ENCODE data around the gene SLC28A1.

The SLC28A1 gene

GRCh38 chr15:84953726-84954125, 69.3 kb downstream of the SLC28A1 start:
- no peaks in the 10 kb centered on the region for H3K9me3 ChIP-seq (ENCODE audit: control insufficient read depth, insufficient read depth, low read depth, low read length)
- no peak overlapping the region for H3K4me3 ChIP-seq (ENCODE audit: low read depth, low read length)
- H3K27ac ChIP-seq (ENCODE audit: low read depth, low read length) = no peak overlapping the region
- H3K9ac ChIP-seq (ENCODE audit: low read length) = no peak overlapping the region
- H3K27me3 ChIP-seq (ENCODE audit: control insufficient read depth, insufficient read depth, low read length) = no peaks in the 10 kb centered on the region
- H3K36me3 ChIP-seq (ENCODE audit: control insufficient read depth, insufficient read depth, low read length) = no peaks in the 10 kb centered on the region
- H3K4me1 ChIP-seq (ENCODE audit: control insufficient read depth, insufficient read depth, low read length) = peaks cover 6% of the 10 kb centered on the region; the same call in 1 of the 2 replicates

GRCh38 chr15:84955089-84955848, 70.8 kb downstream of the SLC28A1 start:
- no peak overlapping the region for H3K4me3 ChIP-seq (ENCODE audit: low read depth, low read length)
- H3K36me3 ChIP-seq (ENCODE audit: control insufficient read depth, insufficient read depth, low read length) = no peaks in the 10 kb centered on the region
- H3K27me3 ChIP-seq (ENCODE audit: control insufficient read depth, insufficient read depth, low read length) = no peaks in the 10 kb centered on the region
- peaks cover 12% of the 10 kb centered on the region for H3K4me1 ChIP-seq (ENCODE audit: control insufficient read depth, insufficient read depth, low read length)
- no peaks in the 10 kb centered on the region for H3K9me3 ChIP-seq (ENCODE audit: control insufficient read depth, insufficient read depth, low read depth, low read length)
- no peak overlapping the region for H3K27ac ChIP-seq (ENCODE audit: low read depth, low read length)
- H3K9ac ChIP-seq (ENCODE audit: low read length) = no peak overlapping the region

- Histone ChIP-seq H3K9me3 (ENCODE audit: control insufficient read depth, insufficient read depth, low read depth, low read length) (no peaks in the 10 kb centered on the region), H3K4me1 (ENCODE audit: control insufficient read depth, insufficient read depth, low read length) (peaks cover 22% of the 10 kb centered on the region), H3K27me3 (ENCODE audit: control insufficient read depth, insufficient read depth, low read length) (no peaks in the 10 kb centered on the region), H3K9ac (ENCODE audit: low read length) (no peak overlapping the region), H3K4me3 (ENCODE audit: low read depth, low read length) (no peak overlapping the region), H3K27ac (ENCODE audit: low read depth, low read length) (no peak overlapping the region), H3K36me3 (ENCODE audit: control insufficient read depth, insufficient read depth, low read length) (no peaks in the 10 kb centered on the region)
These were observed 71.7 kb downstream of the SLC28A1 start for GRCh38 chr15:84956199-84956598.

- no peaks in the 10 kb centered on the region for H3K27me3 ChIP-seq (ENCODE audit: control insufficient read depth, insufficient read depth, low read length)
- peaks cover 31% of the 10 kb centered on the region for H3K4me1 ChIP-seq (ENCODE audit: control insufficient read depth, insufficient read depth, low read length)
- 0 out of 2 replicates have a peak overlapping the region, but pooled peaks have one; percentile 3 for H3K27ac ChIP-seq (ENCODE audit: low read depth, low read length)
- H3K9me3 ChIP-seq (ENCODE audit: control insufficient read depth, insufficient read depth, low read depth, low read length) = peaks cover 17% of the 10 kb centered on the region
- H3K4me3 ChIP-seq (ENCODE audit: low read depth, low read length) = no peak overlapping the region
- no peaks in the 10 kb centered on the region for H3K36me3 ChIP-seq (ENCODE audit: control insufficient read depth, insufficient read depth, low read length)
- H3K9ac ChIP-seq (ENCODE audit: low read length) = no peak overlapping the region
These were observed 76.1 kb downstream of the SLC28A1 start for GRCh38 chr15:84960391-84961113.

GRCh38 chr15:84961114-84961452, 76.6 kb downstream of the SLC28A1 start:
- H3K27me3 ChIP-seq (ENCODE audit: control insufficient read depth, insufficient read depth, low read length) = no peaks in the 10 kb centered on the region
- no peaks in the 10 kb centered on the region for H3K36me3 ChIP-seq (ENCODE audit: control insufficient read depth, insufficient read depth, low read length)
- peaks cover 27% of the 10 kb centered on the region for H3K4me1 ChIP-seq (ENCODE audit: control insufficient read depth, insufficient read depth, low read length)
- H3K9ac ChIP-seq (ENCODE audit: low read length) = no peak overlapping the region
- H3K9me3 ChIP-seq (ENCODE audit: control insufficient read depth, insufficient read depth, low read depth, low read length) = peaks cover 20% of the 10 kb centered on the region
- no peak overlapping the region for H3K4me3 ChIP-seq (ENCODE audit: low read depth, low read length)
- H3K27ac ChIP-seq (ENCODE audit: low read depth, low read length) = 0 out of 2 replicates have a peak overlapping the region, but pooled peaks have one; percentile 3

- Histone ChIP-seq H3K9ac (ENCODE audit: low read length) (no peak overlapping the region), H3K36me3 (ENCODE audit: control insufficient read depth, insufficient read depth, low read length) (no peaks in the 10 kb centered on the region), H3K27me3 (ENCODE audit: control insufficient read depth, insufficient read depth, low read length) (no peaks in the 10 kb centered on the region), H3K9me3 (ENCODE audit: control insufficient read depth, insufficient read depth, low read depth, low read length) (peaks cover 22% of the 10 kb centered on the region), H3K4me1 (ENCODE audit: control insufficient read depth, insufficient read depth, low read length) (peaks cover 27% of the 10 kb centered on the region), H3K27ac (ENCODE audit: low read depth, low read length) (no peak overlapping the region), H3K4me3 (ENCODE audit: low read depth, low read length) (no peak overlapping the region)
These were observed 77.2 kb downstream of the SLC28A1 start for GRCh38 chr15:84961707-84962106.

- Histone ChIP-seq H3K27ac (ENCODE audit: low read depth, low read length) (no peak overlapping the region), H3K4me3 (ENCODE audit: low read depth, low read length) (no peak overlapping the region), H3K4me1 (ENCODE audit: control insufficient read depth, insufficient read depth, low read length) (peaks cover 27% of the 10 kb centered on the region), H3K9me3 (ENCODE audit: control insufficient read depth, insufficient read depth, low read depth, low read length) (peaks cover 33% of the 10 kb centered on the region), H3K36me3 (ENCODE audit: control insufficient read depth, insufficient read depth, low read length) (no peaks in the 10 kb centered on the region), H3K27me3 (ENCODE audit: control insufficient read depth, insufficient read depth, low read length) (no peaks in the 10 kb centered on the region), H3K9ac (ENCODE audit: low read length) (no peak overlapping the region)
These were observed 78.5 kb downstream of the SLC28A1 start for GRCh38 chr15:84962955-84963354.

GRCh38 chr15:84967380-84967779, 82.9 kb downstream of the SLC28A1 start:
- Histone ChIP-seq H3K27ac (ENCODE audit: low read depth, low read length) (no peak overlapping the region), H3K9ac (ENCODE audit: low read length) (no peak overlapping the region), H3K27me3 (ENCODE audit: control insufficient read depth, insufficient read depth, low read length) (no peaks in the 10 kb centered on the region), H3K9me3 (ENCODE audit: control insufficient read depth, insufficient read depth, low read depth, low read length) (peaks cover 39% of the 10 kb centered on the region), H3K36me3 (ENCODE audit: control insufficient read depth, insufficient read depth, low read length) (no peaks in the 10 kb centered on the region), H3K4me1 (ENCODE audit: control insufficient read depth, insufficient read depth, low read length) (peaks cover 6% of the 10 kb centered on the region; the same call in 1 of the 2 replicates), H3K4me3 (ENCODE audit: low read depth, low read length) (no peak overlapping the region)

- Histone ChIP-seq H3K27ac (ENCODE audit: low read depth, low read length) (no peak overlapping the region), H3K9ac (ENCODE audit: low read length) (no peak overlapping the region), H3K4me1 (ENCODE audit: control insufficient read depth, insufficient read depth, low read length) (no peaks in the 10 kb centered on the region), H3K9me3 (ENCODE audit: control insufficient read depth, insufficient read depth, low read depth, low read length) (peaks cover 39% of the 10 kb centered on the region), H3K4me3 (ENCODE audit: low read depth, low read length) (no peak overlapping the region), H3K27me3 (ENCODE audit: control insufficient read depth, insufficient read depth, low read length) (no peaks in the 10 kb centered on the region), H3K36me3 (ENCODE audit: control insufficient read depth, insufficient read depth, low read length) (no peaks in the 10 kb centered on the region)
These were observed 83.8 kb downstream of the SLC28A1 start for GRCh38 chr15:84968301-84968700.

- no peaks in the 10 kb centered on the region for H3K27me3 ChIP-seq (ENCODE audit: control insufficient read depth, insufficient read depth, low read length)
- no peak overlapping the region for H3K27ac ChIP-seq (ENCODE audit: low read depth, low read length)
- H3K36me3 ChIP-seq (ENCODE audit: control insufficient read depth, insufficient read depth, low read length) = no peaks in the 10 kb centered on the region
- peaks cover 34% of the 10 kb centered on the region for H3K9me3 ChIP-seq (ENCODE audit: control insufficient read depth, insufficient read depth, low read depth, low read length)
- no peak overlapping the region for H3K9ac ChIP-seq (ENCODE audit: low read length)
- peaks cover 6% of the 10 kb centered on the region; the same call in 1 of the 2 replicates for H3K4me1 ChIP-seq (ENCODE audit: control insufficient read depth, insufficient read depth, low read length)
- no peak overlapping the region for H3K4me3 ChIP-seq (ENCODE audit: low read depth, low read length)
These were observed 84.8 kb downstream of the SLC28A1 start for GRCh38 chr15:84969257-84969656.

- Histone ChIP-seq H3K9ac (ENCODE audit: low read length) (no peak overlapping the region), H3K4me1 (ENCODE audit: control insufficient read depth, insufficient read depth, low read length) (peaks cover 16% of the 10 kb centered on the region), H3K4me3 (ENCODE audit: low read depth, low read length) (no peak overlapping the region), H3K36me3 (ENCODE audit: control insufficient read depth, insufficient read depth, low read length) (no peaks in the 10 kb centered on the region), H3K27ac (ENCODE audit: low read depth, low read length) (no peak overlapping the region), H3K27me3 (ENCODE audit: control insufficient read depth, insufficient read depth, low read length) (no peaks in the 10 kb centered on the region), H3K9me3 (ENCODE audit: control insufficient read depth, insufficient read depth, low read depth, low read length) (peaks cover 19% of the 10 kb centered on the region)
These were observed 86.4 kb downstream of the SLC28A1 start for GRCh38 chr15:84970843-84971242.
